Effector memory CD4-positive, alpha-beta T cell (primary cell): ENCODE data around the gene DDX25.
"Not testable (repeated sequence)": the region's sequence is repeated elsewhere in the genome, so short reads cannot be mapped to it uniquely, and the experiment has no call there.

ENCODE experiments used
- DNase-seq, 3 donors: peaks; one replicate each; pipeline ENCODE4 v3.0.0-alpha.2; 2020
- H3K27ac ChIP-seq: 2 replicates; pipeline ENCODE4 v1.7.0; 2013; ENCODE audit warnings: mild to moderate bottlenecking, low read length, moderate library complexity; ENCODE audit not compliant: insufficient read depth, poor library complexity, severe bottlenecking
- H3K27me3 ChIP-seq: replicated peaks from 2 replicates; pipeline ENCODE4 v1.7.0; 2013; ENCODE audit warnings: mild to moderate bottlenecking, low read length; ENCODE audit not compliant: insufficient read depth, control insufficient read depth, poor library complexity, severe bottlenecking
- H3K36me3 ChIP-seq: 2 replicates; pipeline ENCODE4 v1.7.0; 2013; ENCODE audit warnings: mild to moderate bottlenecking, low read length, moderate library complexity; ENCODE audit not compliant: control insufficient read depth, insufficient read depth
- H3K4me1 ChIP-seq: 2 replicates; pipeline ENCODE4 v1.7.0; 2013; ENCODE audit warnings: low read length, mild to moderate bottlenecking; ENCODE audit not compliant: control insufficient read depth, insufficient read depth, poor library complexity, severe bottlenecking
- H3K4me3 ChIP-seq: 2 replicates; pipeline ENCODE4 v1.7.0; 2013; ENCODE audit warnings: low read length, low read depth, mild to moderate bottlenecking; ENCODE audit not compliant: insufficient read depth, poor library complexity, severe bottlenecking
- H3K9me3 ChIP-seq: 2 replicates; pipeline ENCODE4 v1.7.0; 2013; ENCODE audit warnings: mild to moderate bottlenecking, low read length, moderate library complexity; ENCODE audit not compliant: control insufficient read depth

DDX25 gene

DNA sequence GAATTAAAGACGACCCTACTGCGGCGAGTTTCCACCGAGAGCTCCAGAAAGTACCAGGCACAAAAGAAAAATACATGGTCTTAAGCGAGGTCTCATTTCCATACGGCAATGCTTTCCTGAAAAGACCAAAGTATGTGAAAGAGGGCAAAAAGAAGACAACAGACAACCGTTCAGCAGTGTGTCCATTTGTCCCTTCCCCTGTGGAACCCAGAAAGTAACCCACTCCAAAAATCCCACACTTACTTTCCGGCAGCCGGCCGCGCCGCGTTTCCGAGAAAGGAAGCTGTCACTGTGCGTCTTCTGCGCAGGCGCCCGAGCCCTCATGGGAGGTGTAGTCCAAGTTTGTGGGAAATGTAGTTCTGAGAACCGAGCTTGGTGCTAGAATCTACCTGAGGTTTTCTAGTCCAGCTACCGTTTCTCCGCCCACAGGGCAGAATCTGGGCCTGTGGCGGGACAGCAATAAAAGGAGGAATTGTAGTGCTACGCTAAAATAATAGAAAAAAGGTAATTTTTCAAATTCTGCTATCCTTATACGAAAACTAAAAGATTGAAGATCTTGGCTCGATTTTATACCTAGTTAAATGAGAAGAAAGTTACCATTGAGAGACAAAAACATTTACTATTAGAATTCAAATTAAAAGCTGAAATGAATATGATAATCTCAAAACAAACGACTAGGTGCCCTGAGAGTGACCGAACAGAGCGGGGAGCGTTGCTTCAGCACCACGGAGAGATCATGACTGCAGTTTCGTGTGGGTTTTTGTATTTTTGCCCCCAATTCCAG lies 1.2 kb upstream of the DDX25 start, which contains the start of gene PUS3:
Gene PUS3, minus strand, starts transcription at position 280 of the 784 bp plus-strand sequence. CDS start 6,922 bp downstream, outside the sequence.
- Histone ChIP-seq H3K9me3 (no peaks in the 10 kb centered on the region), H3K4me3 (peak within 1 kb of the TSS; percentile 98), H3K27me3 (peaks cover 22% of the 10 kb centered on the region), H3K4me1 (peaks cover 20% of the 10 kb centered on the region), H3K27ac (peak within 1 kb of the TSS; percentile 79), H3K36me3 (peaks cover 8% of the 10 kb centered on the region)
- peak; percentile 64 to 79 (median 75) for DNase-seq

DNA sequence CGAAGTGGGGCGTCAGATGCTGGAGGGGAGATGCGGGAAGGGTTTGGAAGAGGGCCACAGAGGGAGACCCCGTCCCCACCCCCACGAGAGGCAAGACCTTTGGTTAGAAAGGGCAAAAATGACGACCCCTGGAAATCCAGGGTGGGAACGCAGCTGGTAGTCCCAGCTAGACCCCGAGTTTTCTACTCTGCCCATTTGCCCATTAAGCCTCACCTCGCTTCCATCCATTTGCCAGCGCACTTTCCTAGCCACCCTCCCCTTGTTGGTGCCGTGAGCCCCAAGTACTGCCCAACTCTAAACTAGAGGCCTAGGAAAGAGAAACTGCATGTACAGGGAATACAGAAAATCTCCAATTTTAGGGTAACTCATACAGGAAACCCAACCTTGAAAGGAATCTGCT lies 370 bp downstream of the DDX25 start:
- Histone ChIP-seq H3K4me3 (peak overlapping the region; percentile 98), H3K36me3 (no peaks in the 10 kb centered on the region), H3K27me3 (peaks cover 22% of the 10 kb centered on the region), H3K27ac (no peak overlapping the region), H3K4me1 (peaks cover 20% of the 10 kb centered on the region), H3K9me3 (no peaks in the 10 kb centered on the region)
- DNase-seq, result no peak

DNA sequence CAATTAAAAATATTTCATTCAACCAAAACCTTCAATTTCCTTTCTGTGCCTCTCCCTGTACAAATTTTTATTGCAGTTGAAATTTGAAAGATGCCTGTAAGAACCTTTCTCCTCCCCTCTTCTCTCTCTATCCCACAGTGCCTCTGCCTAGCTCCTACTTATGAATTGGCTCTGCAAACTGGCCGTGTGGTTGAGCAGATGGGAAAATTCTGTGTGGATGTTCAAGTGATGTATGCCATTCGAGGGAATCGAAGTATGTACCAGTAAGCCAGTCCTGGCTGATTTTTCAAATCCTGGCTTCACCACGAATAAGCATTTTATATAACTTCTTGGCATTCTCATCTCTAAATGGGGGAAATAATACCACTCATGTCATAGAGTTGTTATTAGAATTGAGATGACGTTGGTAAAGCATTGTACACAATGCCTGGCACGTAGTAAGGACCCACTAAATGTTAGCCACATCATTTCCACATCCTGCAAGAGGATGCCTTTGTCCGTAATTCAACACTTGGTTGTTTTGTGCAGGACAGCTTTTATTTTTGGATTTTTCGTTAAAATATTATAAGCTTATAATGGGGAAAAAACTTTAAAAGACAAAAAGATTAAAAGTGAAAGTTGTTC lies 6.0 kb downstream of the DDX25 start:
- no peaks in the 10 kb centered on the region for H3K9me3 ChIP-seq
- no peak overlapping the region for H3K27ac ChIP-seq
- peaks cover 17% of the 10 kb centered on the region for H3K27me3 ChIP-seq
- no peaks in the 10 kb centered on the region for H3K4me1 ChIP-seq
- DNase-seq, result no peak
- no peaks in the 10 kb centered on the region for H3K36me3 ChIP-seq
- no peak overlapping the region for H3K4me3 ChIP-seq

DNA sequence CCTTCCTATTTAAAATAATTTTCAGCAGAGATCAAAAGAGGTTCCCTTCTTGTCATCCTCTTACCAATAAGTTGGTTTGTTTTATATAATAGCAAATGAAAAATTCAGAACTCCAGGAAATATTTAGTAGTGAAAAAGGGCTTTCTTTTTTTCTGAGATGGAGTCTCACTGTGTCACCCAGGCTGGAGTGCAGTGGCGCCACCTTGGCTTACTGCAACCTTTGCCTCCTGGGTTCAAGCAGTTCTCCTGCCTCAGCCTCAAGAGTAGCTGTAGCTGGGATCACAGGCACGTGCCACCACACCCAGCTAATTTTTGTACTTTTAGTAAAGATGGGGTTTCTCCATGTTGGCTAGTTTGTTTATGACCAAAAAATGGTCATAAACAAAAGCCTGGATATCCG lies 10.3 kb downstream of the DDX25 start:
- not testable (repeated sequence) for H3K27me3 ChIP-seq, DNase-seq, H3K9me3 ChIP-seq, H3K36me3 ChIP-seq, H3K4me3 ChIP-seq, H3K27ac ChIP-seq, H3K4me1 ChIP-seq

DNA sequence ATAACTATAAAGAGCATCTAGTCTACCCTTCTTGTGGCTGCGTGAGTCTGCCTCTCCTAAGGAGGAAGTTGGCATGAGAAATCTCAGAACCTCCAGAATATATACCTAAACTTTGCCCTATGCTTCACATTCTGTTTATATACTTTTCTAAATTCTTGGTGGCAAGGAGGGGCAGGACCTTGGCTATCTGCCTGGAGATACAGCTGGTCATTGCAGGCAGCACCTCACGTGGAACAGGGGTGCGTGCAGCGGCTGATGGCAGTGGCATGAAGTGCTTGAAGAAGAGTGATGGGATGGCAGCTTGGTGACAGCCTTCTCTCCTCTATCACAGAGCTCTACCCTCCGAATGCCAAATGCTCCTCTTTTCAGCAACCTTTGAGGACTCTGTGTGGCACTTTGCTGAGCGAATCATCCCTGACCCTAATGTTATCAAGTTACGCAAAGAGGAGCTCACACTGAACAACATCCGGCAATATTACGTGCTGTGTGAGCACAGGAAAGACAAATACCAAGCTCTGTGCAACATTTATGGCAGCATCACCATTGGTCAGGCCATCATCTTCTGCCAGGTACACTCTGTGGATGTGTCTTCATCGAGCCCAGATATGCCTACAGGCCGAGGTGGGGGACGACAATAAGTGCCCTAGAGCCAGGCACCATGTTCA lies 12.5 kb downstream of the DDX25 start:
- DNase-seq, result no peak
- no peaks in the 10 kb centered on the region for H3K9me3 ChIP-seq
- no peak overlapping the region for H3K4me3 ChIP-seq
- no peaks in the 10 kb centered on the region for H3K36me3 ChIP-seq
- no peak overlapping the region for H3K27ac ChIP-seq
- H3K4me1 ChIP-seq, result no peaks in the 10 kb centered on the region
- H3K27me3 ChIP-seq, result no peaks in the 10 kb centered on the region

DNA sequence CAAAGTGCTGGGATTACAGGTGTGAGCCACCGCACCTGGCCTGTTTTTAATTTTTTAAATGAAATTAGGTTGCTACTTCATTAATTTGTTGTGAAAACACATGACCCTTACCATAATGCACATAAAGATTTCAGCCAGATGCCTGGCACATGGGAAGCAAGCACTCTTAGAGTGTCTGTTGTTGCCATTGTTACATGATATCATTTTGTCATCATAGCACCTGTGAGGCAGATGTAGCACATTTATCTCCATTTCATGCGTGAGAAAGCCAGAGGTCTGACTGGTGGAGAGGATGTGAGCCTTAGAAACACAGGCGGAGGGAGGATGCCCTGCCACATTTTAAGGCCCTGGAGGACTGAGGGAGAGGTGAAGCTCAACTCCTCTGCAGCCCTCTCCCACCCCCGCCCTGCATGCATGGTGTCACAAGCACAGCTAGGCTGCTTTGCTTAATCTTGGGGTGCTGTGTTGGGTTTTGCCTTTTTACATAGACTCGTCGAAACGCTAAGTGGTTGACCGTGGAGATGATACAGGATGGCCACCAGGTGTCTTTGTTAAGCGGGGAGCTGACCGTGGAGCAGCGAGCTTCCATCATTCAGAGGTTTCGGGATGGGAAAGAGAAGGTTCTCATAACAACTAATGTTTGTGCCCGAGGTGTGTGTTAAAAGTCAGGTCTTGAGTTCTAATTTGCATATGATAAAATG lies 14.0 kb downstream of the DDX25 start:
- DNase-seq, result no peak
- Histone ChIP-seq H3K9me3 (no peaks in the 10 kb centered on the region), H3K4me1 (no peaks in the 10 kb centered on the region), H3K4me3 (no peak overlapping the region), H3K36me3 (no peaks in the 10 kb centered on the region), H3K27ac (no peak overlapping the region), H3K27me3 (no peaks in the 10 kb centered on the region)

DNA sequence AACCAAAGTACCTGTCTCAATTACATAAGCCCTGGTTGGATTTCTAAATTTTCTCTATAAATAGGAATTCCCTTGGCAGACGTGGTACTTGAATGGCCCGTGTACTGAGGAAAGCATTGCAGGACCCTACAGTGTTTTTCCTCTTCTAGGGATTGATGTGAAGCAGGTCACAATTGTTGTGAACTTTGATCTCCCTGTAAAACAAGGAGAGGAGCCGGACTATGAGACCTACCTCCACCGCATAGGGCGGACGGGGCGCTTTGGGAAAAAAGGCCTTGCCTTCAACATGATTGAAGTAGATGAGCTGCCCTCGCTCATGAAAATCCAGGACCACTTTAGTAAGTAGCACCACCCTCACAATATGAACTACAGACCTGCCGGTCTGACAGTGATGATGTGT lies 16.7 kb downstream of the DDX25 start:
- Histone ChIP-seq H3K27ac (no peak overlapping the region), H3K9me3 (no peaks in the 10 kb centered on the region), H3K4me3 (no peak overlapping the region), H3K4me1 (no peaks in the 10 kb centered on the region), H3K27me3 (no peaks in the 10 kb centered on the region), H3K36me3 (no peaks in the 10 kb centered on the region)
- no peak for DNase-seq

DNA sequence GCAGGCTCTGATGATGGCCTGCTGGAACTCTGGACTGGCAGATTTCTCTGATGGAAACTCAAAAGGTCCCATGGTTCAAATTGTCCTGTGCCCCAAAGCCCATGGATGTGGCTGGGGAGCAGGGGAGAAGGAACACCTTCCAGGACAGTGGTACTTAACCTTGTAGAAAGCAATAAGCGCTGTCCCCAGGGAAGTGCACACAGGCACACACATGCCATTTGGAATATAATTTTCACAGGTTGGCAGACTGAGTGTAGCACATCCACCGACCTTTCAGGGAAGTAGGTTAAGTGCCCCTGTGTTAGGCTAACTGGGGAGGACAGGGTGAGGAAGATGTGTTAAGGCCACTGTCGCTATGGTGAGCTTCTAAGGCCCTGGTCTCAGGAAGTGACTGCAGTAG lies 17.8 kb downstream of the DDX25 start:
- Histone ChIP-seq H3K27ac (no peak overlapping the region), H3K36me3 (no peaks in the 10 kb centered on the region), H3K27me3 (no peaks in the 10 kb centered on the region), H3K4me3 (no peak overlapping the region), H3K9me3 (no peaks in the 10 kb centered on the region), H3K4me1 (no peaks in the 10 kb centered on the region)
- no peak for DNase-seq

DNA sequence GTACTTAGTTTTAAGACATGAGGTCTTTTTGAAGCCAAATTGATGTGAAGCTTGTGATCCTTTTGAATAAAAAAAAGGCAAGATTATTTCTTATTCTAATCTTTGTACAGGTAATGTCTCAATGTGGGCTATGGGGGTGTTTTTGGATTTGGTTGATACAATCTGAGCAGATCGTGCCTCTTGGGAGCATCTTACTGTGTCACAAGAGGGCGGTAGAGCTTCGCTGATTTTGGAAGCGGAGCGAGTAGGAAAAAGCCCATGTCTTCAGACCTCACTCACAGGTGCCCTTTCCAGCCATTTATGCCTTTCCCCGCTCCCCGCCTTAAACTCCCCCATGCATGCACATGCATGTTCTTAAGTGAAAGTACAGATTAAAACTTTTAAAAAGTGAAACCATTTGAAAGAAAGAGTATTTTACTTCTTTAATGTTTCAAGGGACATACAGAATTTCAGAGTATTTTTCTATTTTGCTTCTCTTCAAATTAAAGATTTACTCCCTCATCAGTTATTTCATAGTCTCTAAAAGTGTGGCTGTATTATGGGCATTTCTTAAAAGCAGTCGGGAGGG lies 18.8 kb downstream of the DDX25 start:
- H3K9me3 ChIP-seq, result no peaks in the 10 kb centered on the region

More for the DNA sequence above, 18.8 kb downstream of the DDX25 start:
- Histone ChIP-seq H3K27ac (no peak overlapping the region), H3K4me1 (no peaks in the 10 kb centered on the region), H3K36me3 (no peaks in the 10 kb centered on the region), H3K27me3 (no peaks in the 10 kb centered on the region), H3K4me3 (no peak overlapping the region)
- peak in 1 of 3 donors; percentile 27 for DNase-seq
